BLaER1 (cell line): ENCODE data around the gene S1PR1.

Experiments used
- H3K27ac ChIP-seq: shearing (Covaris generic); formaldehyde crosslinking; 2 replicates; pipeline ENCODE4 v1.8.1; 2022
- H3K27me3 ChIP-seq: shearing (Covaris generic); formaldehyde crosslinking; 2 replicates; pipeline ENCODE4 v1.8.1; 2022
- H3K36me3 ChIP-seq: shearing (Covaris generic); formaldehyde crosslinking; 2 replicates; pipeline ENCODE4 v1.8.1; 2022
- H3K4me1 ChIP-seq: shearing (Covaris generic); formaldehyde crosslinking; 2 replicates; pipeline ENCODE4 v1.8.1; 2022
- H3K4me2 ChIP-seq: shearing (Covaris generic); formaldehyde crosslinking; 2 replicates; pipeline ENCODE4 v1.8.1; 2022
- H3K4me3 ChIP-seq: shearing (Covaris generic); formaldehyde crosslinking; 2 replicates; pipeline ENCODE4 v1.8.1; 2022
- H3K9ac ChIP-seq: shearing (Covaris generic); formaldehyde crosslinking; 2 replicates; pipeline ENCODE4 v1.8.1; 2022
- H3K9me3 ChIP-seq: shearing (Covaris generic); formaldehyde crosslinking; 2 replicates; pipeline ENCODE4 v1.8.1; 2022
- H4K20me1 ChIP-seq: shearing (Covaris generic); formaldehyde crosslinking; 2 replicates; pipeline ENCODE4 v1.8.1; 2022
- Cebpa-rat ChIP-seq: shearing (Covaris generic); IDR thresholded peaks from 2 replicates; pipeline ENCODE4 v1.8.1; 2022

S1PR1 gene

DNA sequence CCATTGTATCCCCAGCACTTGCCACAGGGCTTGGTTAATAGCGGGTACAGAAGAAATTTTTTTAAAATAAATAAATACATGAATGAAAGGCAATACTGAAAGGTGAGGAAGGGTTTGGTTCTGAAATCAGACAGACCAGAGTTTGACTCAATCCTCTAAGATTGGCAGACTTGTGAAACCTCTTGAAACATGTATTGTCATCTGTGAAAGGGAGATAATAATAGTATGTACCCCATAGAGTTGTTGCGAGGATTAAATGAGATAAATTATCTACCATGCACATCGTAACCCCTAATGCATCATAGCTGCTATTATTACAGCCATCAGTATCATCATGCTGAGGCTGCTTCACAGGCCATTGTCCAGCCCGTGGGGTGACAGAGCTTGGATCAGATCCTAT is 41.4 kb downstream of the S1PR1 start:
- H3K9me3 ChIP-seq, result no peaks in the 10 kb centered on the region
- H3K27ac ChIP-seq, result no peak overlapping the region
- no peak overlapping the region for H3K9ac ChIP-seq
- H3K4me3 ChIP-seq, result no peak overlapping the region
- H3K27me3 ChIP-seq, result no peaks in the 10 kb centered on the region
- H3K36me3 ChIP-seq, result no peaks in the 10 kb centered on the region
- no peak for TF ChIP-seq Cebpa-rat
- H4K20me1 ChIP-seq, result no peaks in the 10 kb centered on the region
- no peak overlapping the region for H3K4me2 ChIP-seq
- 0 out of 2 replicates have a peak, but pooled peaks cover 6% of the 10 kb centered on the region for H3K4me1 ChIP-seq

DNA sequence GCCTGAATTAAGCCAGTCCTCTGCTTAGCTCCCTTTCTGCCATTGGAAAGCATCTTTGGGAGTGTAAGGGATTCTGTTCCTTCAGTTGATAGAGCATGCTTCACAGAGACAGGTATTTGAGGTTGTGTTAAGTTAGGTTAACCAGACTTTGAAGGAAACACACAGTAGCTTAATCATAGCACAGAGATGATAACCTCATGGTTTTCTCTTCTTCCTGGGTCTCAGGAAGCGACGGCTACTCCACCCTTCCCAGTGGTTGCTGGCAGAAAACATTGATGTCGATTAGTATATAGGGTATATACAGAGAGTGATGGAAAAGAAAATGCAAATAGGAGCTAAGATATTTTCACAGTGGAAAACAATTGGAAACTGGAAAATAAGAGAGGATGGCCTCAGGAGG is 42.0 kb downstream of the S1PR1 start:
- Histone ChIP-seq H3K4me2 (no peak overlapping the region), H3K9me3 (no peaks in the 10 kb centered on the region), H4K20me1 (no peaks in the 10 kb centered on the region), H3K27ac (no peak overlapping the region), H3K27me3 (no peaks in the 10 kb centered on the region), H3K4me3 (no peak overlapping the region), H3K9ac (no peak overlapping the region), H3K4me1 (0 out of 2 replicates have a peak, but pooled peaks cover 6% of the 10 kb centered on the region), H3K36me3 (no peaks in the 10 kb centered on the region)
- no peak for TF ChIP-seq Cebpa-rat

DNA sequence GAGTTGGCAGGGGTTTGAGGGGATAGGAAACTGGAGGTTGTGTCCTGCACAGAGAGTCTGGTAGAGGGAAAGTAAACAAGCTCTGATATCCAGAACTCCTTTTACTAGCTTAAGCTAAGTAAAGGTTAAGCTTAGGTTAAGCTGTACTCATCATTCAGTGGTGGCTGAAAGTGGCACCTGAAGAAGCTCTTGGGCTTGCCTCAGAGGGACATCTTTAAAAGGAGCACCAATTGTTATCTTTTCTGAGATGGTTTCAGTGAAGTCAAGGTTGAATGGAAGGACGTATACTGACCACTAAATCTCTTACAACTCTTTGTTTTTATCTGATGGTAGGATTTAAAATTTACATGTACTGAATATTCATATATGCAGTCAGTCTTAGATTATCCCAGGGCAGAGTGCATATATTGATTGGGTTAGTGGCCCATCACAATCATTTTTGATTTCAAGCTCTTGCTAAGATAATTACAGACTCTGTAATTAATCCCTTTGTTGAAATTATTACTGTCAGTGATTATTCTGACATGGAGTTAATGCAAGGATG is 43.3 kb downstream of the S1PR1 start:
- Histone ChIP-seq H4K20me1 (no peaks in the 10 kb centered on the region), H3K36me3 (no peaks in the 10 kb centered on the region), H3K4me3 (no peak overlapping the region), H3K27ac (no peak overlapping the region), H3K9ac (no peak overlapping the region), H3K4me2 (no peak overlapping the region), H3K4me1 (0 out of 2 replicates have a peak, but pooled peaks cover 6% of the 10 kb centered on the region), H3K9me3 (no peaks in the 10 kb centered on the region), H3K27me3 (no peaks in the 10 kb centered on the region)
- TF ChIP-seq Cebpa-rat, result no peak

DNA sequence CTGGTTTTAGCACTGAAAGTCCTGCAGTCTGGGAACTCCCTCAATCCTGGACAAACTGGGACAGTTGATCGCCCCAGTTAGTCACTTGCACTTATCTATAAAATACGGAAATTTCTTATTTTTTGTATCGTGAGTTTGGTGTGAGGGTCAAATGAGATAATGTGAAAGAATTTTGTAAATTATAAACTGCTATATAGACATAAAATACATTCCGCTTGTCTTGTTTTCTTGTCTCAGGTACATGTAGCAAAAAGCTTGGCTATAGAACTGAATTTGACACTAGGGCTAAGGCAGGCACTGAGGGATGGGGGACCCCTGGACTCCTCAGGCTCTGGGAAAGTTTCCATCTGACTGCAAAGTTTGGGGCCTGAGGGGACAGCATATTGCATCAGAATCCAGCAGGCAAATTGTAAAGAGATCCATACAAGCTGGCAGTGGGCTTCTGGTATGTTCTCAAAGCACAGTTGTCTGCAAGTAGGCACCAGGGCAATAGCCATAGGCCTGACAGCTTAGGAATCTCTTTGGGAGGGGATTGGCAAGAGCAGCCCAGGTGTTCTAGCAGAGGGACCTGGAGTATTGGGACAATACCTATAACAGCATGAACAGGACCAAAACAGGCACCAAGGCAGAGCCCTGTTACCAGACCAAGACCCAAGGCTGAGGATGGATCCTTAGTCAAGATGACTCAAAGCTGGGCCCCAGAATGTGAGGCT is 44.3 kb downstream of the S1PR1 start:
- no peak overlapping the region for H3K9ac ChIP-seq
- H3K27me3 ChIP-seq, result no peaks in the 10 kb centered on the region
- TF ChIP-seq Cebpa-rat, result no peak
- H3K4me1 ChIP-seq, result 0 out of 2 replicates have a peak, but pooled peaks cover 6% of the 10 kb centered on the region
- H3K9me3 ChIP-seq, result no peaks in the 10 kb centered on the region
- H3K36me3 ChIP-seq, result no peaks in the 10 kb centered on the region
- no peak overlapping the region for H3K4me3 ChIP-seq
- H4K20me1 ChIP-seq, result no peaks in the 10 kb centered on the region
- H3K4me2 ChIP-seq, result no peak overlapping the region
- no peak overlapping the region for H3K27ac ChIP-seq

DNA sequence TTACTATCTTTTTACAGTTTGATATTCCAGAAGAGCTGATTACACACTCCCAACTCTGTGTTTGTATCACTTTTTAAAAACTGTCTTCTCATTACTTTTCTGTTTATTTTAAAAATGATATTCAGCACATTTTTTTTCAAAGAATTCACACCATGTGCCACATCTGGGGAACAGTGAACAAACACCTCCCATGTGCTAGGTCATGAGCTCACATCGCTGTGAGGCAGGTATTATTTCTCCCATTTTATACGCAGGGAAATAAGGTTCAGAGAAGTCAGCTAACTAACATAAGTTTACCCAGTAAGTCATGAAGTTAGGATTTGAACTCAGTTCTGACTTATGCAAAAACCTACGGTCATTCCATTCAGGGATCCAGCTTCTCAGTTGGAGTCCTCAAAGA is 44.9 kb downstream of the S1PR1 start:
- Histone ChIP-seq H3K4me1 (0 out of 2 replicates have a peak, but pooled peaks cover 5% of the 10 kb centered on the region), H3K4me3 (no peak overlapping the region), H4K20me1 (no peaks in the 10 kb centered on the region), H3K9me3 (no peaks in the 10 kb centered on the region), H3K27ac (no peak overlapping the region), H3K9ac (no peak overlapping the region), H3K4me2 (no peak overlapping the region), H3K36me3 (no peaks in the 10 kb centered on the region), H3K27me3 (no peaks in the 10 kb centered on the region)
- no peak for TF ChIP-seq Cebpa-rat

DNA sequence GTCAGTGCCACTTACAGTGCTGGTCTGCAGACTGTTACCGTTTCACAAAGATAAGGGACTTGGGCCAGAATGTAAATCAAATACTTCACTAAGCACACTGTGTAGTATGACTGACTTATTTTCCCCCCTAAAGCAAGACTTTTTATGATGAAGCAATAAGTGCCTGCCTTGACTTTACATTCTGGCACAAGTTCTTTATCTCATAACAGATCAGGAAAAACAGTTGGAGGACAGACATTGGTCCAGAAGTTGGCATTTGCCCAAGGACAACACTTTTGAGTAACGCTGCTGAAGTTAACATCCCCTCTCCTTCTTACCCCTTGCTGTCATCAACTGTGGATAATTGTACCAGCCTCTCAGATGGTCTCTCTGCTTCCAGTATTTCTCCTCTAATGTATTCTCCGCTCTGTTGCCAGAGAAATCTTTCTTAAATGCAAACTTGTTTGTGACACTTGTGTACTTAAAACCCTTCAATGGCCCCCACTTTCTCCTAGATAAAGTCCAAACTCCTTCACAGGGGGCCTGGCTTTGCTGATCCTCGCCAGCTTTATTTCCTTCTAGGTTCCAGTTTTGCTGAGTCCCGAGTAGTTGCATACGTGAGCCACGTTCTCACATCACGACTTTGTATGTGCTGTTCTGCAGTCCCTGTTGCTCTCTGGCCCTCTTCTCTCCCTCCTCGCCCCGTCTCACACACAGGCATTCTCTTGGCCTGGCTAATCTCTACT is 45.7 kb downstream of the S1PR1 start:
- Histone ChIP-seq H3K36me3 (no peaks in the 10 kb centered on the region), H3K4me1 (no peaks in the 10 kb centered on the region), H4K20me1 (no peaks in the 10 kb centered on the region), H3K9me3 (no peaks in the 10 kb centered on the region), H3K27ac (no peak overlapping the region), H3K4me3 (no peak overlapping the region), H3K4me2 (no peak overlapping the region), H3K27me3 (no peaks in the 10 kb centered on the region), H3K9ac (no peak overlapping the region)
- TF ChIP-seq Cebpa-rat, result no peak

DNA sequence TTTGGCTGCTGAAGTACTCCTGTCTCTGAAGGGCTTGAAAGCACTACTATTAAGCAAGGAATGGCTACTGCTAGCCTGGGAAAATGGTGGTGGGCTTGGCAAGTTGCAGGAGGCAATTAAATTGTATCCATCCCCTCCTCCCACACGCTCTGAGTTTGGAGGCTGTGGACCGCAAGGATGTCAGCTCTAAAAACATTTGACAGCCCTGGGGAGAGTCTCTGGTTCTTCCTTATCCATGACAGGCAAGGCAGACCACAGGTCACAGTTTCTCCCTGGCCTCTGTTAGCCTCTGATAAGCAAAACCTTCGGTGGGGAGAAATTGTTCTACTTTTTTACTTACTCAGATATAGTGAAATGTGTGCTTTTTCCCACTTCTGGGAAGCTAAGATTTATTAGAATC is 46.6 kb downstream of the S1PR1 start:
- H3K27me3 ChIP-seq, result no peaks in the 10 kb centered on the region
- no peaks in the 10 kb centered on the region for H4K20me1 ChIP-seq
- no peaks in the 10 kb centered on the region for H3K36me3 ChIP-seq
- no peak overlapping the region for H3K9ac ChIP-seq
- no peak overlapping the region for H3K27ac ChIP-seq
- no peak for TF ChIP-seq Cebpa-rat
- H3K4me3 ChIP-seq, result no peak overlapping the region
- H3K4me2 ChIP-seq, result no peak overlapping the region
- peaks cover 6% of the 10 kb centered on the region for H3K4me1 ChIP-seq
- no peaks in the 10 kb centered on the region for H3K9me3 ChIP-seq

DNA sequence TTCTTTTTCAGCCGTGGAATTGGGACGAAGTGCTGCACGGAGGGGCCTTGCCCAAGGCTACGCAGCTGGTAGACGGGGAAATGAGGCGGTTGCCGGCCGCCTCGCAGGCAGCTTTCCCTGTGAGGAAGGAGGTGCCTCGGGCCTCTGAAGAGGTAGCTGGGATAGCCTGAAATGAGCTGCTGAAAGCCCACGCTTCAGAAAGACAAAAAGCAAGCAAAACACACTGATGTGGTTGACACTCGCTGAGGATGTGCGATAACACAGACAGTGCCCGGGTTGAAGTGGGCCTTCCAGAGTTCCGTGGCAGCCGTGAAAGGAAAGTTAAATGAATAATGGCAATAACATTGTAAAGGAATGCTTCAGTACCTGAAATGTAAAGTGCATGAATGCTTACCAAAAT is 47.2 kb downstream of the S1PR1 start:
- Histone ChIP-seq H3K27me3 (no peaks in the 10 kb centered on the region), H3K9me3 (no peaks in the 10 kb centered on the region), H4K20me1 (no peaks in the 10 kb centered on the region), H3K27ac (no peak overlapping the region), H3K36me3 (no peaks in the 10 kb centered on the region), H3K4me3 (no peak overlapping the region), H3K4me2 (no peak overlapping the region), H3K9ac (no peak overlapping the region), H3K4me1 (peaks cover 12% of the 10 kb centered on the region)
- TF ChIP-seq Cebpa-rat, result no peak

DNA sequence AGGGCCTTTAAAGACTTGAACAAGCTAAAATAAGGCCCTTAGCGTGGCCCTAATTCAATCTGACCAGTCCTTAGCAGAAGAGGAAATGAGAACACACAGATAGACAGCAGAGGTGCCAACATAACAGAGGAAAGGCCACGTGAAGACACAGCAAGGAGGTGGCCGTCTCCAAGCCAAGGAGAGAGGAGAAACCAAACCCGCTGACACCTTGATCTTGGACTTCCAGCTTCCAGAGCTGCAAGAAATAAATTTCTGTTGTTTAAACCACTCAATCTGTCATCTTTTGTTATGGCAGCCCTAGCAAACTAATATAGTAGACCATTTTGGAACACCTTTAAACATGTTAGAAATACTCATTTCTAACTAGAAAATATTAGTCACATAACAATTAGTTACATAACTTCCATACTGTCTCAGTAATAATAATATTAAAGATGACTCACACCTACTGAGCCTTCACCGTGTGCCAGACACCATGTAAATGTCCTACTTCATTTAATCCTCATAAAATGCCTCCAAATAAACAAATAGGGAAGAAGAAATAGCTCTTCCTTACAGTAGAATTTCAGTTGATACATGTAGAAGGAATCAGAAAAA is 47.9 kb downstream of the S1PR1 start:
- Histone ChIP-seq H3K27me3 (no peaks in the 10 kb centered on the region), H3K4me1 (peaks cover 19% of the 10 kb centered on the region), H3K4me3 (no peak overlapping the region), H3K9ac (no peak overlapping the region), H3K27ac (no peak overlapping the region), H3K9me3 (no peaks in the 10 kb centered on the region), H4K20me1 (no peaks in the 10 kb centered on the region), H3K4me2 (no peak overlapping the region), H3K36me3 (no peaks in the 10 kb centered on the region)
- no peak for TF ChIP-seq Cebpa-rat
